Fibroblast of lung (primary cell): ENCODE measurements around the gene TJP3. TPM values are rescaled to one million over a fixed set of nuclear protein-coding genes. Genes with fewer than 3 reads are reported as not detected.

ENCODE experiments used
- DNase-seq, 2 donors: peaks; one replicate each; pipeline versions ENCODE4 v3.0.0 to v3.0.0-alpha.2; 2010; ENCODE audit warnings: low read depth in 2 of 2
- H2AFZ ChIP-seq: 2 replicates; pipeline ENCODE4 v1.5.1; 2012; ENCODE audit warnings: low read length, control low read depth, inconsistent platforms
- H3K27ac ChIP-seq: 2 replicates; pipeline ENCODE4 v1.5.1; 2011; ENCODE audit warnings: low read length, control low read depth; ENCODE audit not compliant: insufficient read depth
- H3K27me3 ChIP-seq: 2 replicates; pipeline ENCODE4 v1.5.1; 2011; ENCODE audit warnings: mild to moderate bottlenecking, low read length; ENCODE audit not compliant: control insufficient read depth, insufficient read depth
- H3K36me3 ChIP-seq: 2 replicates; pipeline ENCODE4 v1.5.1; 2011; ENCODE audit warnings: low read length; ENCODE audit not compliant: control insufficient read depth, insufficient read depth
- H3K4me1 ChIP-seq: 2 replicates; pipeline ENCODE4 v1.5.1; 2011; ENCODE audit warnings: low read length; ENCODE audit not compliant: control insufficient read depth, insufficient read depth; ENCODE audit errors: extremely low read depth
- H3K4me2 ChIP-seq: 2 replicates; pipeline ENCODE4 v1.5.1; 2011; ENCODE audit warnings: low read length, control low read depth; ENCODE audit not compliant: insufficient read depth; ENCODE audit errors: extremely low read depth
- H3K4me3 ChIP-seq, 4 experiments: fragments of 200-600 bp in 1 of 4; sonication (generic) in 1 of 4; replicated peaks in 1 of 4; 2 replicates each; pipeline ENCODE4 v1.5.1; 2011 to 2016; ENCODE audit warnings: low read length in 4 of 4, low read depth in 3 of 4, mild to moderate bottlenecking in 3 of 4, control low read depth in 2 of 4, inconsistent platforms in 1 of 4, mixed read lengths in 1 of 4; ENCODE audit not compliant: insufficient read depth in 1 of 4; ENCODE audit errors: control extremely low read depth in 1 of 4
- H3K79me2 ChIP-seq: 2 replicates; pipeline ENCODE4 v1.5.1; 2012; ENCODE audit warnings: mild to moderate bottlenecking, low read length, inconsistent platforms; ENCODE audit not compliant: control insufficient read depth, insufficient read depth
- H3K9ac ChIP-seq: 2 replicates; pipeline ENCODE4 v1.5.1; 2011; ENCODE audit warnings: mild to moderate bottlenecking, low read length, control low read depth; ENCODE audit not compliant: insufficient read depth
- H3K9me3 ChIP-seq: 2 replicates; pipeline ENCODE4 v1.5.1; 2012; ENCODE audit warnings: low read depth, low read length; ENCODE audit not compliant: control insufficient read depth, insufficient read depth
- H4K20me1 ChIP-seq: 2 replicates; pipeline ENCODE4 v1.5.1; 2011; ENCODE audit warnings: low read length; ENCODE audit not compliant: control insufficient read depth, insufficient read depth; ENCODE audit errors: extremely low read depth
- EZH2 ChIP-seq: IDR thresholded peaks from 2 replicates; pipeline ENCODE4 v1.5.1; 2012; ENCODE audit warnings: low read length, control low read depth, mild to moderate bottlenecking; ENCODE audit errors: missing control alignments
- polyA plus RNA-seq, 2 donors: library from polyadenylated mRNA; depleted of rRNA in 1 of 2; stranded (reverse) in 1 of 2; unstranded in 1 of 2; fragments of >200 nt; gene quantifications; 2 replicates each; pipeline ENCODE4 v1.2.1, GENCODE V29; 2011 to 2012; ENCODE audit warnings: missing spikeins in 1 of 2
- total RNA-seq: library from RNA; depleted of rRNA; stranded (reverse); fragments of >200 nt; gene quantifications from 2 replicates; pipeline ENCODE4 v1.2.1, GENCODE V29; 2014
- TF ChIP-seq, protein P1 (sequence below), 2 donors: IDR thresholded peaks in 1 of 2; conservative IDR thresholded peaks in 1 of 2; 1 replicate in 1 of 2; 2 replicates in 1 of 2; pipeline ENCODE4 v1.5.1; 2011 to 2012; ENCODE audit warnings: low read length in 2 of 2, control low read depth in 1 of 2, inconsistent platforms in 1 of 2, low read depth in 1 of 2, mild to moderate bottlenecking in 1 of 2

Gene TJP3
- total and polyA plus RNA-seq, 2 donors (not counting 1 experiment from before 2014, with no cell fraction given): not detected

- H3K9me3 ChIP-seq: no peaks in the 10 kb centered on the region
- TF ChIP-seq, protein P1, sequence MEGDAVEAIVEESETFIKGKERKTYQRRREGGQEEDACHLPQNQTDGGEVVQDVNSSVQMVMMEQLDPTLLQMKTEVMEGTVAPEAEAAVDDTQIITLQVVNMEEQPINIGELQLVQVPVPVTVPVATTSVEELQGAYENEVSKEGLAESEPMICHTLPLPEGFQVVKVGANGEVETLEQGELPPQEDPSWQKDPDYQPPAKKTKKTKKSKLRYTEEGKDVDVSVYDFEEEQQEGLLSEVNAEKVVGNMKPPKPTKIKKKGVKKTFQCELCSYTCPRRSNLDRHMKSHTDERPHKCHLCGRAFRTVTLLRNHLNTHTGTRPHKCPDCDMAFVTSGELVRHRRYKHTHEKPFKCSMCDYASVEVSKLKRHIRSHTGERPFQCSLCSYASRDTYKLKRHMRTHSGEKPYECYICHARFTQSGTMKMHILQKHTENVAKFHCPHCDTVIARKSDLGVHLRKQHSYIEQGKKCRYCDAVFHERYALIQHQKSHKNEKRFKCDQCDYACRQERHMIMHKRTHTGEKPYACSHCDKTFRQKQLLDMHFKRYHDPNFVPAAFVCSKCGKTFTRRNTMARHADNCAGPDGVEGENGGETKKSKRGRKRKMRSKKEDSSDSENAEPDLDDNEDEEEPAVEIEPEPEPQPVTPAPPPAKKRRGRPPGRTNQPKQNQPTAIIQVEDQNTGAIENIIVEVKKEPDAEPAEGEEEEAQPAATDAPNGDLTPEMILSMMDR (conservative IDR thresholded peaks at IDR 0.05 in 1 of 2, IDR thresholded peaks at IDR 0.05 in 1 of 2; ENCODE audit: low read depth in 1 of 2, low read length in 2 of 2): no peak
- no peak for TF ChIP-seq EZH2
- no peak overlapping the region for H3K9ac ChIP-seq
- H3K4me1 ChIP-seq: no peaks in the 10 kb centered on the region
- H3K4me2 ChIP-seq: no peak overlapping the region
- no peaks in the 10 kb centered on the region for H3K79me2 ChIP-seq
- H3K27me3 ChIP-seq: peaks cover 2% of the 10 kb centered on the region
- no peak overlapping the region for H3K27ac ChIP-seq
- no peak for DNase-seq
- H2AFZ ChIP-seq: no peak overlapping the region
- H4K20me1 ChIP-seq: no peaks in the 10 kb centered on the region
- H3K4me3 ChIP-seq: no peak overlapping the region
- no peaks in the 10 kb centered on the region for H3K36me3 ChIP-seq
Observed at GRCh38 chr19:3782903-3783302, 74.7 kb downstream of the TJP3 start.

GRCh38 chr19:3783660-3784584 lies 75.7 kb downstream of the TJP3 start:
- no peak for TF ChIP-seq EZH2
- TF ChIP-seq, protein P1 (conservative IDR thresholded peaks at IDR 0.05 in 1 of 2, IDR thresholded peaks at IDR 0.05 in 1 of 2; ENCODE audit: low read depth in 1 of 2, low read length in 2 of 2): peak in 1 of 2 donors; percentile 11
- no peaks in the 10 kb centered on the region for H4K20me1 ChIP-seq
- no peak overlapping the region for H3K4me3 ChIP-seq
- no peaks in the 10 kb centered on the region for H3K36me3 ChIP-seq
- no peak overlapping the region for H3K9ac ChIP-seq
- H3K27ac ChIP-seq: no peak overlapping the region
- no peaks in the 10 kb centered on the region for H3K9me3 ChIP-seq
- H3K27me3 ChIP-seq: peaks cover 2% of the 10 kb centered on the region
- H3K4me1 ChIP-seq: no peaks in the 10 kb centered on the region
- no peaks in the 10 kb centered on the region for H3K79me2 ChIP-seq
- no peak overlapping the region for H3K4me2 ChIP-seq
- no peak for DNase-seq
- no peak overlapping the region for H2AFZ ChIP-seq

GRCh38 chr19:3784607-3785450 lies 76.6 kb downstream of the TJP3 start:
- H3K9ac ChIP-seq: no peak overlapping the region
- H3K9me3 ChIP-seq: no peaks in the 10 kb centered on the region
- no peaks in the 10 kb centered on the region for H3K79me2 ChIP-seq
- no peaks in the 10 kb centered on the region for H3K36me3 ChIP-seq
- DNase-seq: no peak
- no peak overlapping the region for H2AFZ ChIP-seq
- TF ChIP-seq EZH2: no peak
- TF ChIP-seq, protein P1 (conservative IDR thresholded peaks at IDR 0.05 in 1 of 2, IDR thresholded peaks at IDR 0.05 in 1 of 2; ENCODE audit: low read depth in 1 of 2, low read length in 2 of 2): no peak
- H3K27ac ChIP-seq: no peak overlapping the region
- no peaks in the 10 kb centered on the region for H3K4me1 ChIP-seq
- no peaks in the 10 kb centered on the region for H4K20me1 ChIP-seq
- H3K4me3 ChIP-seq: no peak overlapping the region
- H3K27me3 ChIP-seq: peaks cover 2% of the 10 kb centered on the region
- H3K4me2 ChIP-seq: no peak overlapping the region
